SH-SY5Y (cell line): ENCODE measurements around the gene MYRIP.

Experiments used
- GATA2 ChIP-seq: IDR thresholded peaks from 2 replicates; pipeline ENCODE4 v1.6.1; 2011; ENCODE audit warnings: mild to moderate bottlenecking, low read depth, low read length
- GATA3 ChIP-seq: IDR thresholded peaks from 2 replicates; pipeline ENCODE4 v1.6.1; 2011; ENCODE audit warnings: low read depth, mild to moderate bottlenecking, low read length, moderate library complexity

- TF ChIP-seq GATA3, result no peak
- no peak for TF ChIP-seq GATA2
Observed at GRCh38 chr3:39814007-39814406, 4.6 kb downstream of the MYRIP start.
